ENCODE data around the gene BEST1.

DNA sequence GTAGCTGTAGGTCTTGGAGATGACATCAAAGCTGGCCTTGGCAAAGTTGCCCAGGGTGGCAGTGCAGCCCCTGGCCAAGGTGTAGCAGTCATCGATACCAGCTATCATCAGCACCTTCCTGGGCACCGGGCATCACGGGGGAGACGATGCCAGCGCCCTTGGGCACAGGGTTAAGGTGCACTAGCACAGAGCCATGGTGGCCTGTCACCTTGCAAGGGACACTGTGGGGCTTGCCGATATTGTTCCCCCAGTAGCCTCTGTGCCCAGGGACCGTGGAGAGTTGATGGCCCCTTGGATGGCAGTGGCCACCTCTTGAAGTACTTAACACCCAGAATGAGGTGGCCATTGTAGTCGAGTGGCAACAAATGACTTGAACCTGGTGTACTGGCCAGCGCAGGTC lies 61.7 kb downstream of the BEST1 start:
- no peak for TF ChIP-seq RARG (CRISPR knock-in tag; IDR thresholded peaks at IDR 0.05; ENCODE audit: low read depth)
- no peak for TF ChIP-seq ZNF18 (CRISPR knock-in tag; IDR thresholded peaks at IDR 0.05; ENCODE audit: insufficient replicate concordance)
- TF ChIP-seq POLR2AphosphoS5 (IDR thresholded peaks at IDR 0.05; ENCODE audit: low read depth, low read length): no peak
- TF ChIP-seq ZNF274 (CRISPR knock-in tag; IDR thresholded peaks at IDR 0.05): no peak
- no peak for TF ChIP-seq ZNF724P (CRISPR knock-in tag; IDR thresholded peaks at IDR 0.05; ENCODE audit: borderline replicate concordance)
- TF ChIP-seq ZNF766 (CRISPR knock-in tag; IDR thresholded peaks at IDR 0.05; ENCODE audit: borderline replicate concordance): no peak
- TF ChIP-seq ZSCAN21 (CRISPR knock-in tag; IDR thresholded peaks at IDR 0.05; ENCODE audit: borderline replicate concordance): no peak
- no peak for TF ChIP-seq SIN3A (IDR thresholded peaks at IDR 0.05; ENCODE audit: borderline replicate concordance, low read depth, low read length)
- no peak for TF ChIP-seq DNMT3B (CRISPR knock-in tag; conservative IDR thresholded peaks at IDR 0.05)
- no peak for TF ChIP-seq MXI1 (IDR thresholded peaks at IDR 0.05; ENCODE audit: borderline replicate concordance, low read depth, low read length)
- TF ChIP-seq SOX6 (IDR thresholded peaks at IDR 0.05): no peak
- no peak for TF ChIP-seq SOX6 (CRISPR knock-in tag; IDR thresholded peaks at IDR 0.05)
- TF ChIP-seq, protein P1, sequence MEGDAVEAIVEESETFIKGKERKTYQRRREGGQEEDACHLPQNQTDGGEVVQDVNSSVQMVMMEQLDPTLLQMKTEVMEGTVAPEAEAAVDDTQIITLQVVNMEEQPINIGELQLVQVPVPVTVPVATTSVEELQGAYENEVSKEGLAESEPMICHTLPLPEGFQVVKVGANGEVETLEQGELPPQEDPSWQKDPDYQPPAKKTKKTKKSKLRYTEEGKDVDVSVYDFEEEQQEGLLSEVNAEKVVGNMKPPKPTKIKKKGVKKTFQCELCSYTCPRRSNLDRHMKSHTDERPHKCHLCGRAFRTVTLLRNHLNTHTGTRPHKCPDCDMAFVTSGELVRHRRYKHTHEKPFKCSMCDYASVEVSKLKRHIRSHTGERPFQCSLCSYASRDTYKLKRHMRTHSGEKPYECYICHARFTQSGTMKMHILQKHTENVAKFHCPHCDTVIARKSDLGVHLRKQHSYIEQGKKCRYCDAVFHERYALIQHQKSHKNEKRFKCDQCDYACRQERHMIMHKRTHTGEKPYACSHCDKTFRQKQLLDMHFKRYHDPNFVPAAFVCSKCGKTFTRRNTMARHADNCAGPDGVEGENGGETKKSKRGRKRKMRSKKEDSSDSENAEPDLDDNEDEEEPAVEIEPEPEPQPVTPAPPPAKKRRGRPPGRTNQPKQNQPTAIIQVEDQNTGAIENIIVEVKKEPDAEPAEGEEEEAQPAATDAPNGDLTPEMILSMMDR (CRISPR knock-in tag; IDR thresholded peaks at IDR 0.05): no peak
